ENCODE measurements around the gene ZNF207. TPM values are rescaled to one million over a fixed set of nuclear protein-coding genes. Genes with fewer than 3 reads are reported as not detected.
"Not testable (repeated sequence)": the region's sequence is repeated elsewhere in the genome, so short reads cannot be mapped to it uniquely, and the experiment has no call there.

ZNF207 gene
- polyA plus RNA-seq, 1 donor: 111 TPM

- no peak for DNase-seq
Measured at GRCh38 chr17:32388613-32389459, 38.9 kb downstream of the ZNF207 start.

DNA sequence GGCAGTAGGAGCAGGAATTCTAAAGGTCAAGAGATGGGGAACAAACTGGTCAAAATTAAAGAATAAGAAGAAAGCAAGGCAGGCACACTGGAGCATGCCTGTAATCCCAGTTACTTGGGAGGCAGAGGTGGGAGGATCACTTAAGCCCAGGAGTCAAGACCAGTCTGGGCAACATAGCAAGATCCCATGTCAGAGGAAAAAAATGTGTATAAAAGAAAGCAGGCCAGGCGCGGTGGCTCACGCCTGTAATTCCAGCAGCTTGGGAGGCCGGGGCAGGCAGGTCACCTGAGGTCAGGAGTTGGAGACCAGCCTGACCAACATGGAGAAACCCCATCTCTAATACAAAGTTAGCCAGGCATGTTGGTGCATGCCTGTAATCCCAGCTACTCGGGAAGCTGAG, 43.9 kb downstream of the ZNF207 start:
- DNase-seq: no peak

DNA sequence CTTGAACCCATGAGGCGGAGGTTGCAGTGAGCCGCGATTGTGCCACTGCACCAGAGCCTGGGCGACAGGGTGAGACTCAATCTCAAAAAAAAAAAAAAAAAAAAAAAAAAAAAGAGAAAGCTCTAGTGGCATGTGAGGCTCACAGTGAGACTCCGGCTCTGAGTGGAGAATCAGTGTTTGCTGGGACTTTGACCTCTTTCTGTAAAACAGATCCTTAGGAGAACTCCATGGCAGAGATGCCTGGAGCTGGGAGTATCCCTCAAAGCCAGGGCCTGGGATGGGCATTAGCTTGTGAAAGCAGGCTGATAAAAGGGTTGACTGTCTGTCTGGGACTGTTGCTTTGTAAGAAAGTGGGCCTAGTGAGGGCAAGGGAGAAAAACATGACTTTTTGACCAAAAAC, 46.4 kb downstream of the ZNF207 start:
- DNase-seq: no peak

DNA sequence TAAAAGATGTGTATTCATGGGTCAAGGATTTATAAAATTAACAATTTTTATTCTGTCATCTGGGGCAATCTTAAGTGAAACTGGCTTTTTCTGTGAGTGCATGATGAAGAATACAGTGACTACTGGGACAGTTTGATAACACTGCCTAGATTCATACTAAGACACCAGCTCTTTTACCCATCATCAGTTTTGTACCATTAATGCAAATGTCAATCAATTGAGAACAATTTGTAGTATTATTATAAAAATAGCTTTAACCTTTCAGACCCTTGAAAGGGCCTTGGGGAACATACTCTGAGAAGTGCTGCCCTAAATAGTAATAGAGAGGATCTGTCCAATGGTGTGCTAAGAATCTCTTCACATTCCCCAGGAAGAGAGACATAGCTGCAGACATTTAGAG, 49.0 kb downstream of the ZNF207 start:
- DNase-seq: no peak

GRCh38 chr17:32410085-32410484, 60.1 kb downstream of the ZNF207 start:
- not testable (repeated sequence) for DNase-seq

DNA sequence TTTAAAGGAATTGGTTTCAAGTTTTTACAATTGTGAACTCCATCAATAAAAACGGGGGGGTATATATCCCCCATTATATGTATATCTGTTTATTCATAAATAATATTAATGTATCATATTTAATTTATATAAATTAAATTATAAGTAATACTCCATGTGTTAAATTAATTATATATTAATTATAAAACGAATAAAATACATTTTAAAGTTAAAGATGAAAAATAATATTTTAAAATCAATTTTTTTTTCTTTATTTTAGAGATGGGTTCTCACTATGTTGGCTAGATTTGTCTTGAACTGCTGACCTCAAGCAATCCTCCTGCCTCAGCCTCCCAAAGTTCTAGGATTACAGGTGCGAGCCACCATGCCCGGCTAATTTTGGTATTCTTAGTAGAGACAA, 76.9 kb downstream of the ZNF207 start:
- DNase-seq: no peak

DNA sequence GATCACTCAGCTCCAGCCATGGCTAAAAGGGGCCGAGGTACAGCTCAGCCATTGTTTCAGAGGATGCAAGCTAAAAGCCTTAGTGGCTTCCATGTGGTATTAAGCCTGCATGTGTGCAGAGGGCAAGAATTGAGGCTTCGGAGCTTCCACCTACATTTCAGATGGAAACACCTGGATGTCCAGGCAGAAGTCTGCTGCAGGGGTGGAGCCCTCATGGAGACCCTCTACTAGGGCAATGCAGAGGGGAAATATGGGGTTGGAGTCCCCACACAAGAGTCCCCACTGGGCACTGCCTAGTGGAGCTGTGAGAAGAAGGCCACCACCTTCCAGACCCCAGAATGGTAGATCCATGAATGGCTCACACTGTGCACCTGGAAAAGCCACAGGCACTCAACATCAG, 79.6 kb downstream of the ZNF207 start:
- DNase-seq: no peak

Other genes starting within 250 kb of the ZNF207 start
- gene RHOT1, start 207.7 kb upstream of the ZNF207 start, polyA plus RNA-seq (ENCODE audit: insufficient read length): 38.6 TPM
- 1.7 TPM for gene RHBDL3, start 84.3 kb upstream of the ZNF207 start, polyA plus RNA-seq (ENCODE audit: insufficient read length)
- 20.5 TPM for gene C17orf75, start 8.0 kb upstream of the ZNF207 start, polyA plus RNA-seq (ENCODE audit: insufficient read length)
- 56.7 TPM for gene PSMD11, start 94.4 kb downstream of the ZNF207 start, polyA plus RNA-seq (ENCODE audit: insufficient read length)
- gene CDK5R1, start 136.8 kb downstream of the ZNF207 start, polyA plus RNA-seq (ENCODE audit: insufficient read length): 13.6 TPM